Lower leg skin (tissue), 3 donors: Measurements from ENCODE around the gene MCCC1.

Source experiments
- POLR2A ChIP-seq, 2 donors: fragments of 450-650 bp; IDR thresholded peaks; one replicate each; pipeline ENCODE4 v1.6.1; 2016 to 2017; ENCODE audit warnings: antibody characterized with exemption in 2 of 2, mild to moderate bottlenecking in 1 of 2, moderate library complexity in 1 of 2
- TF ChIP-seq, protein P1 (sequence below), 3 donors: fragments of 450-650 bp; IDR thresholded peaks; one replicate each; pipeline ENCODE4 v1.5.1; 2016; ENCODE audit warnings: antibody characterized with exemption in 3 of 3, mild to moderate bottlenecking in 3 of 3, moderate library complexity in 2 of 3

DNA sequence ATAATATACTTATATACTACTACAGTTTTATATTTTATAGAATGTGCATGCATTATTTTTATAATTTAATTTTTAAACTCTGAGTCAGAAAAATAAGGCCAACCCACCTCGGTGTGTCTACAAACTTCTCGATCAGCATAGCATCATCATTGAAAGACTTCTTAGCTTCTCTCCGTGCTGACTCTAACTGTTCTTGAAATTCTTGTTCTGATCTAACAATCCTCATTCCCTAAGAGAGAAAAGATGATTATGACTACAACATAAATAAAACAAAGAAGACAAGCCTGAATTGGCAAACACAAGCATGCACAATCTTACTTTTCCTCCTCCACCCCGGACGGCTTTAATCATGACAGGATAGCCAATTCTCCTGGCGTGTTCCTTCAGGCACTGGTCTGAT is 28.4 kb downstream of the MCCC1 start:
- TF ChIP-seq, protein P1, sequence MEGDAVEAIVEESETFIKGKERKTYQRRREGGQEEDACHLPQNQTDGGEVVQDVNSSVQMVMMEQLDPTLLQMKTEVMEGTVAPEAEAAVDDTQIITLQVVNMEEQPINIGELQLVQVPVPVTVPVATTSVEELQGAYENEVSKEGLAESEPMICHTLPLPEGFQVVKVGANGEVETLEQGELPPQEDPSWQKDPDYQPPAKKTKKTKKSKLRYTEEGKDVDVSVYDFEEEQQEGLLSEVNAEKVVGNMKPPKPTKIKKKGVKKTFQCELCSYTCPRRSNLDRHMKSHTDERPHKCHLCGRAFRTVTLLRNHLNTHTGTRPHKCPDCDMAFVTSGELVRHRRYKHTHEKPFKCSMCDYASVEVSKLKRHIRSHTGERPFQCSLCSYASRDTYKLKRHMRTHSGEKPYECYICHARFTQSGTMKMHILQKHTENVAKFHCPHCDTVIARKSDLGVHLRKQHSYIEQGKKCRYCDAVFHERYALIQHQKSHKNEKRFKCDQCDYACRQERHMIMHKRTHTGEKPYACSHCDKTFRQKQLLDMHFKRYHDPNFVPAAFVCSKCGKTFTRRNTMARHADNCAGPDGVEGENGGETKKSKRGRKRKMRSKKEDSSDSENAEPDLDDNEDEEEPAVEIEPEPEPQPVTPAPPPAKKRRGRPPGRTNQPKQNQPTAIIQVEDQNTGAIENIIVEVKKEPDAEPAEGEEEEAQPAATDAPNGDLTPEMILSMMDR (IDR thresholded peaks at IDR 0.05) = no peak
- TF ChIP-seq POLR2A (IDR thresholded peaks at IDR 0.05) = no peak
